Upper lobe of left lung (tissue), 6 donors: ENCODE results near the gene ULK4. TPM values are rescaled to one million over a fixed set of nuclear protein-coding genes. Genes with fewer than 3 reads are reported as not detected.

Experiments
- ATAC-seq, 2 donors: fragments of 200-7000 bp; cut with Tn5 transposase; one replicate each; pipeline ENCODE4 v1.9.1; 2022; ENCODE audit warnings: mild to moderate bottlenecking in 2 of 2, moderate library complexity in 2 of 2; ENCODE audit not compliant: low FRiP score in 2 of 2
- DNase-seq, 2 donors: peaks; one replicate each; pipeline ENCODE4 v3.0.0-alpha.2; 2019 to 2020
- H3K27ac ChIP-seq, 4 donors: fragments of 200-600 bp; sonication (generic); one replicate each; pipeline ENCODE4 v1.5.1; 2016 to 2019
- H3K27me3 ChIP-seq, 4 donors: fragments of 200-600 bp; sonication (generic); one replicate each; pipeline ENCODE4 v1.5.1; 2017 to 2019
- H3K36me3 ChIP-seq, 4 donors: fragments of 200-600 bp; sonication (generic); one replicate each; pipeline ENCODE4 v1.5.1; 2016 to 2019
- H3K4me1 ChIP-seq, 4 donors: fragments of 200-600 bp; sonication (generic); one replicate each; pipeline ENCODE4 v1.5.1; 2018 to 2019
- H3K4me3 ChIP-seq, 4 donors: fragments of 200-600 bp; sonication (generic); one replicate each; pipeline ENCODE4 v1.5.1; 2017 to 2019; ENCODE audit warnings: mild to moderate bottlenecking in 2 of 4, moderate library complexity in 1 of 4
- H3K9me3 ChIP-seq, 4 donors: fragments of 200-600 bp; sonication (generic); one replicate each; pipeline ENCODE4 v1.5.1; 2018 to 2019
- EP300 ChIP-seq, 4 donors: sonication (generic); formaldehyde crosslinking; IDR thresholded peaks; one replicate each; pipeline ENCODE4 v1.5.1; 2017; ENCODE audit warnings: antibody characterized with exemption in 4 of 4, control low read depth in 2 of 4
- POLR2A ChIP-seq, 4 donors: fragments of 450-650 bp; IDR thresholded peaks; one replicate each; pipeline ENCODE4 v1.5.1; 2016 to 2017; ENCODE audit warnings: antibody characterized with exemption in 4 of 4, mild to moderate bottlenecking in 2 of 4
- POLR2AphosphoS5 ChIP-seq, 2 donors: sonication (generic); formaldehyde crosslinking; IDR thresholded peaks; one replicate each; pipeline ENCODE4 v1.5.1; 2017; ENCODE audit warnings: antibody characterized with exemption in 2 of 2
- WGBS, 2 donors: methylation state at CpG; one replicate each; pipeline ENCODE4 v1.1.5; 2017 to 2018; 5-methylcytosine and 5-hydroxymethylcytosine counted together
- total RNA-seq, 6 donors: library from RNA; depleted of rRNA in 4 of 6; stranded (reverse); fragments of >200 nt in 4 of 6; gene quantifications; one replicate each; pipeline versions ENCODE4 v1.1.0 to v1.2.1, GENCODE V29; 2016 to 2021
- TF ChIP-seq, protein P1 (sequence below), 6 experiments: fragments of 450-650 bp in 4 of 6; fragments of 200-600 bp in 2 of 6; sonication (generic) in 2 of 6; IDR thresholded peaks; one replicate each; pipeline ENCODE4 v1.5.1; 2016 to 2019; ENCODE audit warnings: antibody characterized with exemption in 6 of 6
- donor health status: DM: no; HTN: no; CAD: no; lungs with moderate emphysema.
- donor health status: DM: no; HTN: yes; CAD: no; lungs with severe emphysema.

Gene ULK4
- total RNA-seq, 6 donors from 2014 or later, result 9.4 to 76.5 (median 28.1) TPM

DNA sequence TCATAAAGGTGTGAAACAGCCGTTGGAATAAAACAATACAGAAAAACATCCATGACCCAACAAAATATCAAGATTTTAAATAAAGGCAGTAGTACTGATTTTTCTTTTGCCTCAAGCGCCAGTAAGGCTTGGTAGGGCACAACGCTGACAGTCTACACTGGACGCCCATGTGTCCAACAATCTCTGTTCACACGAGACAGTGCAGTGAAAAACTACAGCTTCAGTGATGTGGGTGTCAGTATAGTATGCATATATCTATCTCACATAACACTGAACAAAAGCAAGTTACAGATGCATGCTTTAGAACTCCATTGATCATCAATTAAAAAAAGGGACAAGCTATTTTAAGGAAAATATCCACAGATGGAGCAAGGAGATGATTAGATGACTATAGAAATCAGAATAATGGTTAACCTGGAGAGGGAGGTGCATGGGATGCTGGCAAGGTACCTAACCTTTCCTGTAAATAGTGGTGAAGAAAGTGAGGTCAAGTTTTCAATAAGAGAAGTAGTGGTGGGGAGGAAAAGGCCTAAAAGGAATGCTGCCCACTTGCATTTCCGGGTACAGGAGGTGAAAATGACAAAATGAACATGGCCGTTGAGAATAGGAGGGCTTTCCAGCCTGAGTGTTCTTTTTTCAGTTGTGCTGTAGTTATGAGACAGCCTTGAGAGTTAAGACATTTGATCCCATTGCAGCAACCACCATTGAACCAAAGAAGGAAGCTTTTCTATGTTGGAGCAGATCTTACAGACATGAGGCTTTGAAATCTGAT is 719.9 kb downstream of the ULK4 start:
- H3K36me3 ChIP-seq, result peaks cover 14 to 65% (median 32%) of the 10 kb centered on the region in 4 donors
- no peak overlapping the region for H3K4me3 ChIP-seq
- TF ChIP-seq, protein P1, sequence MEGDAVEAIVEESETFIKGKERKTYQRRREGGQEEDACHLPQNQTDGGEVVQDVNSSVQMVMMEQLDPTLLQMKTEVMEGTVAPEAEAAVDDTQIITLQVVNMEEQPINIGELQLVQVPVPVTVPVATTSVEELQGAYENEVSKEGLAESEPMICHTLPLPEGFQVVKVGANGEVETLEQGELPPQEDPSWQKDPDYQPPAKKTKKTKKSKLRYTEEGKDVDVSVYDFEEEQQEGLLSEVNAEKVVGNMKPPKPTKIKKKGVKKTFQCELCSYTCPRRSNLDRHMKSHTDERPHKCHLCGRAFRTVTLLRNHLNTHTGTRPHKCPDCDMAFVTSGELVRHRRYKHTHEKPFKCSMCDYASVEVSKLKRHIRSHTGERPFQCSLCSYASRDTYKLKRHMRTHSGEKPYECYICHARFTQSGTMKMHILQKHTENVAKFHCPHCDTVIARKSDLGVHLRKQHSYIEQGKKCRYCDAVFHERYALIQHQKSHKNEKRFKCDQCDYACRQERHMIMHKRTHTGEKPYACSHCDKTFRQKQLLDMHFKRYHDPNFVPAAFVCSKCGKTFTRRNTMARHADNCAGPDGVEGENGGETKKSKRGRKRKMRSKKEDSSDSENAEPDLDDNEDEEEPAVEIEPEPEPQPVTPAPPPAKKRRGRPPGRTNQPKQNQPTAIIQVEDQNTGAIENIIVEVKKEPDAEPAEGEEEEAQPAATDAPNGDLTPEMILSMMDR (IDR thresholded peaks at IDR 0.05), result no peak
- no peak for TF ChIP-seq EP300 (IDR thresholded peaks at IDR 0.05)
- no peak for TF ChIP-seq POLR2A (IDR thresholded peaks at IDR 0.05)
- no peak for TF ChIP-seq POLR2AphosphoS5 (IDR thresholded peaks at IDR 0.05)
- ATAC-seq (no peak), DNase-seq (no peak)
- H3K4me1 ChIP-seq, result no peaks in the 10 kb centered on the region
- H3K27ac ChIP-seq, result peak overlapping the region in 1 of 4 donors; percentile 12
- H3K9me3 ChIP-seq, result no peaks in the 10 kb centered on the region
- 85 to 88% methylated on average over 7 of the region's 7 CpGs for WGBS, 2 donors
- no peaks in the 10 kb centered on the region for H3K27me3 ChIP-seq

DNA sequence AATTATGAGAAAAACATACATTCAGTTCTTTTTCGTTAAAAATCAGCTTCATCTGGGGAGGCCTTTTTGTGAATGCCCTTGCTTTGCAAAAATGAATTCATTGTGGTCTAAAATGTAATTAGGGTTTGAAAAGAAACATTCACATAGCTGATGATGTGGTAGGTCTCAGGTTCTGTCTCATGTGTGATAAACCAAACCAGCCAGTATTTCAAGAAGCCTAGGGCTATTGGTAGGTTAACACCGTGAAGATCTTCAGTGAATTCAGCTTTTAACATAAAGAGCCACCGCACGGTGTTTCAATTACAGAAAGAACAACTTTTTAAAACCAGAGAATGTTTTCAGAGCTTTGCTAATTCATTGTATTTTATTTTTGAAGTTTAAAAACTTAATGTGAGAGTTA is 720.7 kb downstream of the ULK4 start:
- DNase-seq, result no peak
- peaks cover 22 to 73% (median 41%) of the 10 kb centered on the region in 4 donors for H3K36me3 ChIP-seq
- H3K27me3 ChIP-seq, result no peaks in the 10 kb centered on the region
- H3K4me3 ChIP-seq, result no peak overlapping the region
- H3K4me1 ChIP-seq, result no peaks in the 10 kb centered on the region
- no peak for ATAC-seq
- 93 to 98% methylated on average over 4 of the region's 4 CpGs for WGBS, 2 donors
- no peak overlapping the region for H3K27ac ChIP-seq
- no peak for TF ChIP-seq POLR2AphosphoS5 (IDR thresholded peaks at IDR 0.05)
- TF ChIP-seq EP300 (IDR thresholded peaks at IDR 0.05), result no peak
- TF ChIP-seq, protein P1 (IDR thresholded peaks at IDR 0.05), result no peak
- no peak for TF ChIP-seq POLR2A (IDR thresholded peaks at IDR 0.05)
- H3K9me3 ChIP-seq, result no peaks in the 10 kb centered on the region

DNA sequence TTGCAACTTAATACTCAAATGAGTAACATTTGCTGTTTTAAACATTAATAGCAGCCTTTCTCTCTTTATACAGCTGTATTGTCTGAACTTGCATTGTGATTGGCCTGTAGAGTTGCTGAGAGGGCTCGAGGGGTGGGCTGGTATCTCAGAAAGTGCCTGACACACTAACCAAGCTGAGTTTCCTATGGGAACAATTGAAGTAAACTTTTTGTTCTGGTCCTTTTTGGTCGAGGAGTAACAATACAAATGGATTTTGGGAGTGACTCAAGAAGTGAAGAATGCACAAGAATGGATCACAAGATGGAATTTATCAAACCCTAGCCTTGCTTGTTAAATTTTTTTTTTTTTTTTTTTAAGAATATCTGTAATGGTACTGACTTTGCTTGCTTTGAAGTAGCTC is 722.3 kb downstream of the ULK4 start:
- no peaks in the 10 kb centered on the region for H3K4me1 ChIP-seq
- ATAC-seq, result peak in 1 of 2 donors; percentile 9
- H3K4me3 ChIP-seq, result no peak overlapping the region
- H3K27me3 ChIP-seq, result no peaks in the 10 kb centered on the region
- no peak overlapping the region for H3K27ac ChIP-seq
- TF ChIP-seq EP300 (IDR thresholded peaks at IDR 0.05) (no peak), POLR2A (IDR thresholded peaks at IDR 0.05) (no peak), POLR2AphosphoS5 (IDR thresholded peaks at IDR 0.05) (no peak)
- TF ChIP-seq, protein P1 (IDR thresholded peaks at IDR 0.05), result no peak
- no peak for DNase-seq
- no peaks in the 10 kb centered on the region for H3K9me3 ChIP-seq
- peaks cover 37 to 77% (median 53%) of the 10 kb centered on the region in 4 donors for H3K36me3 ChIP-seq
- 29 to 46% methylated on average over 2 of the region's 2 CpGs for WGBS, 2 donors

DNA sequence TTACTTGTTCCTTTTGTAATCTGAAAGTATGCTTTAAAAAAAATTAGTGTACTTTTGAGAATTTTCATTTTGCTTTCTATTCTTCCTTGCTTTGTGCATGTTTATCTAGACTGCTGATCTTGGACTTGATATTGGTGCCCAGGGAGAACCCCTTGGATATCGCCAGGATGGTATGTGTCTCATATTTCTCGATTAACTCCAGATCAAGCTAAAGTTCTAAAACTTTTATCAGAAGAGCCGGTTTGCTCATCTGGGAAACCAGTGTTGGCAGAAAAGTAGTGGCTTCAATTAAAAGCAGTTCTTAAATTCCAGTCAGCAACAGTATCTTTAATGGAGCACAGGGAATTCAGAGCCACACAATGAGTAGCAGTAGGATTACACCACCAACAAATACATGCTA is 724.0 kb downstream of the ULK4 start:
- H3K9me3 ChIP-seq, result no peaks in the 10 kb centered on the region
- no peaks in the 10 kb centered on the region for H3K4me1 ChIP-seq
- no peaks in the 10 kb centered on the region for H3K27me3 ChIP-seq
- H3K4me3 ChIP-seq, result no peak overlapping the region
- ATAC-seq (no peak), DNase-seq (no peak)
- peaks cover 52 to 89% (median 69%) of the 10 kb centered on the region in 4 donors for H3K36me3 ChIP-seq
- TF ChIP-seq EP300 (IDR thresholded peaks at IDR 0.05), result no peak
- no peak for TF ChIP-seq POLR2AphosphoS5 (IDR thresholded peaks at IDR 0.05)
- TF ChIP-seq POLR2A (IDR thresholded peaks at IDR 0.05), result no peak
- TF ChIP-seq, protein P1 (IDR thresholded peaks at IDR 0.05), result no peak
- no peak overlapping the region for H3K27ac ChIP-seq
- 83 to 92% methylated on average over 3 of the region's 3 CpGs for WGBS, 2 donors

DNA sequence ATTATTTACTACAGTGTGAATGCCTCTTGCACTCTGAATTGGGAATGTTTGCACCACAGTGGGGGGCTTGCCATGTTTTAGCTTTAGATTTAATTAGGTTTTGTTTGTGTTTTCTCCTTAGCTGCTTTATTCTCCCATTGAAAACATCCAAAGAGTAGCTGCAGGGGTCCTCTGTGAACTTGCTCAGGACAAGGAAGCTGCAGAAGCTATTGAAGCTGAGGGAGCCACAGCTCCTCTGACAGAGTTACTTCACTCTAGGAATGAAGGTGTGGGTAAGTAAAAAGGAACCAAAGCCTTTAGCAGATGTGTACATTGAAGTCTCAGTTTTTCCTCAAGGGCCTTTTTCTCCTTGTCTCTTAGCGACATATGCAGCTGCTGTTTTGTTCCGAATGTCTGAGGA is 725.7 kb downstream of the ULK4 start:
- TF ChIP-seq POLR2A (IDR thresholded peaks at IDR 0.05) (no peak), EP300 (IDR thresholded peaks at IDR 0.05) (no peak), POLR2AphosphoS5 (IDR thresholded peaks at IDR 0.05) (no peak)
- TF ChIP-seq, protein P1 (IDR thresholded peaks at IDR 0.05), result no peak
- no peak overlapping the region for H3K4me3 ChIP-seq
- no peak overlapping the region for H3K27ac ChIP-seq
- ATAC-seq (no peak), DNase-seq (no peak)
- H3K4me1 ChIP-seq, result no peaks in the 10 kb centered on the region
- peaks cover 52 to 96% (median 71%) of the 10 kb centered on the region in 4 donors for H3K36me3 ChIP-seq
- WGBS, 2 donors, result 92 to 95% methylated on average over 2 of the region's 2 CpGs
- no peaks in the 10 kb centered on the region for H3K27me3 ChIP-seq
- H3K9me3 ChIP-seq, result no peaks in the 10 kb centered on the region
